Midbrain (tissue), 1 donor: ENCODE results near the gene RFNG.

Source experiments
- DNase-seq: peaks from one replicate; lab custom pipeline; 2025; lab: John Stamatoyannopoulos, UW

RFNG gene

DNA sequence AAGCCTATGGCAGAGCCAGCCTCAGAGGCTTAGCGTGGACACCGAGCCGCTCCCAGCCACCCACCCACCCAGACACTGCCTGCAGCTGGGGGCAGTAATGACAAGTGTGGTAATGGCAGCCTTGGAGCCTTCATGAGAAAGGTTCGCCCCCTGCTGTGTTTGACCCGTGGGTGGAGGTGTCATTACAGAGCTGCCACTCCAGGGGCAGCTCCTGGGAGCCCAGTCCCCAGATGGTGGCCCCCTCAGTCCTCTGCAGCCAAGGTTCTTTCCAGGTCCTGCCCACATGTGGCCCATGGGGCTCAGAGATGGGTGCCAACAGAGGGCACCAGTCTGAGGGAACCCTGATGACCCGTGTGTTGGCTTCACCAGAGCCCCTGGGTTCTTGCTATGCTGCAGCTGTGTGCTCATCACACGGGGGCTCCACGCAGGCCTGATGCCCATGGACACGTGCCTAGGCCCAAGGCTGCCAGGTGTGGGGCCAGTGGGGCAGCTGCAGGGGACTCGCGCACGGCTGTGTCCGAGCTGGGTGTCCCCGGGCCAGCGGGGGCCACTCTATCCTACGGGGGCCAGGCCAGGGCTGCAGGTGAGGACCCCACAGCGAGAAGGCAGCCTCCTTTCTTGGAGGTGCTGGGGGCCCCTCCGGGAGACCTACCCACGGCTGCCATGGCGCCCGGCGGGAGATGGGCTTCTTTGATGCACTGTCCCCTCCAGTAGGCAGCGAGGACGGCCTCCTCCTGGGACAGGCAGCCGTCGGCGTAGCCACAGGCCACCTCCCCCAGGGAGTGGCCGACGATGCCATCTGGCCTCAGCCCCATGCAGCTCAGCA lies 38.3 kb upstream of the RFNG start:
- DNase-seq, result no peak

DNA sequence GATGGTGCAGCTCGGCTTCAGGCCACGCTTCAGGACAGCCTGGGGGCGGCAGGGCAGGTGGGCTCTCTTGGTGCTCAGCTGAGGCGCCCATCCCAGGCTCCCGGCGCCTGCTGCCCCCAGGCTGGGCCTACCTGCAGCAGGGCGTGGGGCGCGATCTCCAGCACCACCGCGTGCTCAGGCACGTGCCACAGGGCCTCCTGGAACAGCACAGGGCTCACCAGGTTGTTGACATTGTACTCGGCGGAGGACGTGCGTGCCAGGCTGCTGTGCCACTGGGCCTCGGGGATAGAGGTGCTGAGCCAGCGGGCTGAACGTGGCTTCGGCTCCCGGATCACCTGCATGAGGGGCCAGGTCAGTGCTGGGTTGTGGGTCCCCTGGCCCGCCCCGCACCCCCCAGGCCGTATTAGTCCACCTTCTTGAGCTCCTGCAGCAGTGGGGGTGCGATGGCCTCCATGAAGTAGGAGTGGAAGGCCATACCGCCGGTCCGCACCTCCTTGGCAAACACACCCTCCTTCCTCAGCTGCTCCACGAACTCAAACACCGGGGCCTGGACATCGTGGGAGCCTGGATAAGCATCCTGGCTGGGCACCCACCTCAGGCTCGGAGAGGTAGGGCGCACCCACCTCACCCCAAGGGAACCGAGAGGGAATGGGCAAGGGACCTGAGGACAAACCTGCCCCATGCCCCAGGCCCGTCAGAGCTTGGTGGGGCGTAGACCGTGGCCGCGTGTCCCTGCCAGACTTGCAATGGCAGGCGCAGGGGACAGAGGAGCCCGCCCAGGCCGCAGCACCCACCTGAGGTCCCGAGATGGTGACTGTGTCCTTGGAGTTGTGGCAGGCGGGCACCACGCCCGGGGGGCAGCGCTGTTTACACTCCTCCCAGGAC lies 37.5 kb upstream of the RFNG start:
- DNase-seq, result no peak

DNA sequence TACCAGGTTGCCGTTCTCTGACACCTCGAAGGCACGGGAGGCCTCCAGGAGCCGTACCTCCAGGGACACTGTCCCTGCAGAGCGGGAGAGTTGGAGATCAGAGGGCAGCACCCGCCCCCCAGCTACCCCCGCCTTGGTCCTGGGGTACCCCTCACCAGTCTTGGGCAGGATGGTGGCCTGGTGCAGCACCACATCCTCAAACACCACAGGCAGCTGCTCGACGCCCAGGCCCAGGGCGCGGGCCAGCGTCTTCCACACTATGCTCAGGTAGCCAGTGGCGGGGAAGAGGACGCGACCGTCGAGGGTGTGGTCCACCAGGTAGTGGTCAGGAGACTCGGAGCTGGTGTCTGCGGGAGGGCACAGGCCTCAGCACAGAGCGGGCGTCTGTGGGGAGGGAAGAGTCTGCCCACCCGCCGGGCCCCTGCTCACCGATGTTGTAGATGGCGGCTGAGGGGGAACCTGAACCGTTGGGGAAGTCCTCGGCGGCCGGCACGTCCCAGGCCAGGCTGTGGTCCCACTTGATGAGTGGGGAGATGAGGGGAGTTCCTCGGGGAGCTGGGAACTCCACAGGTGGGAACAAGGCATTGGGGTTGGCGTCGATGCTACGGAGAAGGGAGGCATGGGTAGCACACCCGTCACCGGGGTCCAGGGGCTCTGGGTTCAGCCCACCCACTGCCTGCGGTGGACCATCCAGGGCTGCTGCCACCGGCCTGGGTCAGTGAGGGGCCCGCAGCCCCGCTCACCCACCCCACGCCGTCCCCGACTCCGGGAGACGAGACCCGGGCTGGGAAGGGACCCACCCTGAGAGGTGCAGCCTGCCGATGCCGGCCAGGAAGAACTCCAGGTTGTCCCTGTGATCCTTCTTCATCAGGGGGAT lies 36.6 kb upstream of the RFNG start:
- no peak for DNase-seq

DNA sequence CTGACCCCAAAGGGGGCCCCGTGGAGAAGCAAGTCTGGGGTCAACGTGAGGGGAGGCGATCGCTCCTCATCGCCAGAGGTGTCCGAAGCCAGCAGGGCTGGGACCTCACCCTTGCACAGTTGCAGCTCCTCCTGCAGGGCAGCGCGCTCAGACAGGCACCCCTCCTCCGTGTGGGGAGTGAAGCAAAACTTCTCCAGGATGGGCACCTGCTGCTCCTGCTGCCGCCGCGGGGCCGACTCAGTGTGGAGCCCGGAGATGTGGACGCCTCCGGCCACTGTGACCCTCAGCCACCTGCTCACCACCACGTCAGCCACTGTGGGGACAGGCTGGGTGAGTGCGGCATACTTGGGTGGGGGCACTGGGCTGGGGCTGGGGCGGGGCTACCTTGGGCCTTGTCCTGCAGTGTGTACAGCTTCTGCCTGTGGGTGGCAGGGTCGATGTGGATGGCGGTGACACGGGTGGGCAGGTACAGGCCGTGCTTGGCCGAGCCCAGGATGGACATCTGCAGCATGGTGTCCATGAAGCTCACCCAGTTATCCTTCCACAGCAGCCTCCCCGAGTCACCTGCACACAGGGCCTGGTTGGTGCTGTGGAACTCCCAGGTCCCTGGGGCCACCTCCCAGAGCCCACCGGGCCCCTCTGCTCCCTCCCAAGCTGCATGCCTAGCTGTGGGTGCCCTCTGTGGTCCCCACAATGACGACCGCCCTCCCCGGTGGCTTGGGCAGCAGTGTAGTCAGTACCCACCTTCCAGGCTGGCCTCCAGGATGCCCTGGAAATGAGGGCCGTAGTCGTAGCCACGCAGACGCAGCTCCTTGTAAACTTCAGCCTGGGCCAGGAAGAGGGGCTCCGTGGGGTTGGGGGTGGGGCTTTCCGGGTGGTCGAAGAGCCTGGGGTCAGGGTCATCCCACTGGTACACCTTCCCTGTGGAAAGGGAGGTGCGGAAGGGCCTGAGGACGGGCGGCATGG lies 35.6 kb upstream of the RFNG start:
- no peak for DNase-seq

DNA sequence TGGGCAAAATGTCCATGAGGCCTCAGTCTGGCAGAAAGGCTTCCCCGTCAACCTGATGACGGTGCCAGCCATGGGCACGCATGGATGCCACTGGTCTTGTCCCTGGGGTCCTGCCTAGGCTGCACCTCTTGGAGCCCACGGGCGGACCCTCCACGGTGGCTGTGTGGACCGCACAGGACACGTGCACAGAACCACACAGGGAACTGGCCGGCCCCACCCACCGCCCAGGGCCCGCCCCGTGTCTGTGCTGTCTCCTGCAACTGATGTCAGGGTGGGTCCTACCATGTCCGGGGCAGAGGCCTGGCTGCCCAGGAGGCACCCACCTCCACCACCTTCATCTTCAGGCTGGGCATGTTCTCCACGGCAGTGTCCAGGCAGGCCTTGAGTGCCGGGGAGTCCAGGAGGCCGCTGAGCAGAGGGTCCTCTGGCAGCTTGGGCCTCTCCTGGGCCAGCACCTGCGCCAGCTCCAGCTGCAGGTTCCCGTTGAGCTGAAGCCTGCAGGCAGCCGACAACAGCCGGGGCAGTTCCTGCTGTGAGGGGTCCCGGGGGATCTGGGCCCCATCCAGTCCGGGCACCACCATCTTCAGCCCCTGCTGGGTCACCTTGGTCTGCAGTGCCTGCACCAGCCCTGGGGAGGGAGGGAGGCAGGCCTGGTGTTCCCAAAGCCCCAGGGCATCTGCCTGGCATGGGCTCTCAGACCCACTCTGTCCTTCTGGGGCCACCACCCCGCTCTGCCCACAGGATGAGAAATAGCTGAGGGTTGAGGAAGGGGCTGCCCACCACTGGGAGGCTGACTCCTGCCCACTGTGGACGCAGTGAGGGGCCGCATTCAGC lies 34.5 kb upstream of the RFNG start:
- no peak for DNase-seq

DNA sequence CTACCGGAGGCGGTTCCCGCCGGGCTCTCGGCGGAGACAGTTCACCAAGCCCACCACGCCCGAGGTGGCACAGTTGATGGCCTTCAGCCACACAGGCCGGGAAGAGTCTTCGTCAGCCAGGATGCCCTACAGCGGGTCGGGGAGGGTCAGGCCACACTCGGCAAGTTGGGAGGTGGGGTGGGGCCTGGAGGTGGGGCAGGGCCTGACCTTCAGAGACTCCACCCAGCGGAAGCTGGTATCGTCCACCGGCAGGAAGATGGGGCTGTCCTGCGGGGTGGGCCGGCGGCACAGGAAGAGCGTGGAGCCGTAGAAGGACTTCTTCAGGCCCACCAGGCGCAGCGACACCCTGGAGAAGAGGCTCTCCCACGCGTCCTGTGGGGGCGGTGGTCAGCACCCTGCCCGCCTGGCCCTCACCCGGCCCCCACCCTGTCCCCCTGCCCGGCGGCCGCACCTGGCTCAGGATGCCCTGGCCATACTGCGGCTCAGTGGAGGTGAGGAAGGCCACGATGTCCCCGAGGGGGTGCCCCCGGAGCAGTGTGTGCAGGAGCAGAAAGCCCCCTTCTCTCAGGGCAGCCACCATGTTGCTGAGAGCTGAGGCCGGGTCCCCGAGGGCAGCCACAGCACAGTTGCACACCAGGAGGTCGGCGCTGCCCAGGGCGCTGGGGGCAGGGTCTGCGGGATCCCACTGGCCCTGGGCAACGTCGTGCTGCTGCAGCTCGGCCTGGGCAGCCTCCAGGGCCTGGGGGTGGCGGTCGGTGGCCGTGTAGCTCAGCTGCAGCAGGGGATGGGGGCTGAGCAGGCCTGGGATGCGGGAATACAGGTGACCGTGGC lies 33.6 kb upstream of the RFNG start:
- no peak for DNase-seq

DNA sequence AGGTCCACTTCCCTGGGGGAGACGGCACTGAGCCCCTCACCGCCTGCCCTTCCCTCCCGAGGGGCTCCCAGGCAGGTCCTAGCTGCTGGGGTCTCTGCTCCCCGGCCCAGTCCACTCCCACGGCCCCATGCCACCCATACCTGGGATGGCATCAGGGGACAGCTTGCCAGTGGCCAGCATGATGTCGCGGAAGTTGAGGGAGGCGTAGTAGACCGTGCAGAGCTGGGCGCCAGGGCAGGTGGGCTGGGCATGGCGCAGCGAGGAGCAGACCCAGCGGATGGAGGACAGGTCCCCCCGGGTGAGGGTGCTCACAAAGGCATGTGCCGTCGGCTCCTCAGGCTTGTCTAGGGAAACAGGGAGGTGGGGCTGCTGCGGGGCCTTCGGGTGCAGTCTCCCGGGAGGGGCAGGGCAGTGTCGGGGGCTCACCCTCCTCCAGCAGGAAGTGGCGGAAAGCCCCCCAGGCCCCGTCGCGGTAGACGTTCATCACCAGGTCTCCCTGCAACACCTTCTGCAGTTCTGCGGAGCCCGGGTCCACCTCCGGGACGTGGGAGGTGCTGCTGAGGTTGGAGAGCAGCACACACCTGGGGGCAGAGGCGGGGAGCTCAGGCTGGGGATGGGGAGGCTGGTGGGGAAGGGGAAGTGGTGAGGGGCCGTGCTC lies 32.9 kb upstream of the RFNG start:
- DNase-seq, result no peak

DNA sequence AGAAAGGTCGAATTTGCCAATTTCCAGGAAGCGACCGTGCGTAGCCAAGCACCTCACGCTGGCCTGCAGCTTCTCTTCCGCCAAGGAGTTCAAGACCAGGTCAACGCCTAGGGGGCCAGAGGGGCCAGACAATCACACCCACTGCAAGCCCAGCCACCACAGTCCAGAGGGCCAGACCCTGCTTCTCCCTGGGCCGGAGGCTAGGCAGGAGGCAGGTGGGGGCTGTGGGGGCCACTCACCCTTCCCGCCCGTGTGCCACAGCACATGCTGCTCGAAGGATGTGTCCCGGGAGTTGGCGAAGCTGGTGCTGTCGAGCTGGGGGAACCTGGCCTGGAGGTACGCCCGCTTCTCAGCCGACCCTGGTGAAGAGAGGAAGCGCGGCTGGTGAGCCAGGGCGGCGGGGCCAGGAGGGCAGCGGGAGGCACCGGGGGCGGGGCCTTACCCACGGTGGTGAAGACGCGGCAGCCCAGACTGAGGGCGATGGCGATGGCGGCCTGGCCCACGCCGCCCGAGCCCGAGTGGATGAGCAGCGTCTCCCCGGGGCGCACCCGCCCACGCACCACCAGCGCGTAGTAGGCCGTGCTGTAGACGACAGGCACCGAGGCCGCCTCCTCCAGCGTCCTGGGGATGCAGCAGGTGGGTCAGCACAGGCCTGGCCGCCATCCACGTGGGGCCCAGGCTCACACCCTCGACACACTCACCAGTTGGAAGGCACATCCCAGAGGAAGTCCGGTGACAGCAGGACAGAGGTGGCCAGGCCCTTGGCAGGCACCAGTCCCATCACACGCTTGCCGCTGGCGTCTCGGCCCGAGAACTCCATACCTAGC lies 32.1 kb upstream of the RFNG start:
- DNase-seq, result no peak

DNA sequence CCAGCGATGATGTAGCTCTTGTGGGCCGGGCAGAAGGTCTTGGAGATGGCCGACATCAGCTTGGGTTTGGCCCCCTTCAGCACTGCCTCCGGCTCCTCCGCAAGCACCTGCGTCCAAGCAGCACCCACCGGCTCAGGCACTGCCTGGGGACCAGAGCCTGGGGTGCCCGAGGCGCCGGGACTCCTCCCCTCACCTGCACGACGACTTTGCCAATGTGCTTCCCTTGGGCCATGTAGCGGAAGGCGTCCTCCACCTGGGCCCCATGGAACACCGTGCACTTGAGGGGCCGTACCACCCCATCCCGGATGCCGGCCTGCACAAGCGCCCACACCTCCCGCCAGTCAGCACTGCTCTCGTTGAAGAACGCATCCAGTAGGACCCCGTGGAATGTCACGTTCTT lies 31.4 kb upstream of the RFNG start:
- no peak for DNase-seq

DNA sequence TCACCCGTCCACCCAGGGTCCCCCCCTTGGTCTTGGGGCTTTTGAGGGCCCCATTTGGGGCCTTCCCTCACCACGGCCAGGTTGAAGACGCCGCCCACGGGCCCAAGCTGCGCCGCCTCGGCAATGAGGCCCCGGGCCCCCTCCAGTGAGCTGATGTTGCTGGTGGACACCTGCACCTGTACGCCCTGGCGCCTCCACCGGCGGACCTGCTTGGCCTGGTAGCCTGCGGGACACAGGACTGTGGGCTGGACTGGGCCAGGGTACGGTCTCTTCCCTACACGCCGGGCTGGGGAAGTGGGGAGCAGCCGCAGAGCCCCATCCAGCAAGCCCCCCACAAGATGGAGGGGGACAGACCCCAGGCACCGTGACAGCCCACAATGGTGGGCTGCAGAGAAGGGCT lies 30.8 kb upstream of the RFNG start:
- no peak for DNase-seq

DNA sequence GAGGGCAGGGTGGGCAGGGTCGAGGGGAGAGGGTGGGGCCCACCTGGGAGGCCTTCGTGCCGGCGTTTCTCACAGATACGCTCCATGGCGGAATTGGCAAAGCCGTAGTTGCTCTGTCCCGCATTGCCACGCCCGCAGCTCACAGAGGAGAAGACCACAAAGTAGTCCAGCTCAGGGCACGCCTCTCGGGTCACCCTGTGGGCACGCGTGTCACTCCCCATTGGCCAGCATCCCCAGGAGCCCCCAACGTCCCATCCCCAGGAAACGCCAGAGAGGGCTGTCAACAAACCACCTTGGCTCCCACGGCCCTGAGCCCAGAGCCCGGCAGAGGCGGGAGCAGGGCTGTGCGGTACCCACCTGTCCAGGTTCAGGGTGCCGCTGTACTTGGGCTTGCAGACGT lies 30.4 kb upstream of the RFNG start:
- no peak for DNase-seq

DNA sequence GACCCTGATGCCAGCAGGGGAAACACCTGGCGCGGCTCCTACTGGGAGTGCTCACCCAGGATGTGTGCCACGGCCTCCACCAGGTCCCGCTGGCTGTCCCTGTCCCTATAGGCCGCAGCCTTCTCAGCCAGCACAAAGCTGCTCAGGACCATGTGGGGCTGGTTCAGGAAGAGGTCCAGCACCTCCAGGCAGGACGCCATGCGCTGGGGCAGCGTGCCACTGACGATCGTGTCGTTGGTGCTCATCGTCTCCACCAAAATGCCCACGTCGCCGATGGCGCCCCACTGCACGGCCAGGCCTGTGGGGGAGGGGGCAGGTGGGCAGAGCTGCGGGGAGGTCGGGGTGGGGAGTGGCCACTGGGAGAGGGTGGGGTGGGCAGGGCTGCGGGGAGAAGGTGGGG lies 29.9 kb upstream of the RFNG start:
- no peak for DNase-seq

DNA sequence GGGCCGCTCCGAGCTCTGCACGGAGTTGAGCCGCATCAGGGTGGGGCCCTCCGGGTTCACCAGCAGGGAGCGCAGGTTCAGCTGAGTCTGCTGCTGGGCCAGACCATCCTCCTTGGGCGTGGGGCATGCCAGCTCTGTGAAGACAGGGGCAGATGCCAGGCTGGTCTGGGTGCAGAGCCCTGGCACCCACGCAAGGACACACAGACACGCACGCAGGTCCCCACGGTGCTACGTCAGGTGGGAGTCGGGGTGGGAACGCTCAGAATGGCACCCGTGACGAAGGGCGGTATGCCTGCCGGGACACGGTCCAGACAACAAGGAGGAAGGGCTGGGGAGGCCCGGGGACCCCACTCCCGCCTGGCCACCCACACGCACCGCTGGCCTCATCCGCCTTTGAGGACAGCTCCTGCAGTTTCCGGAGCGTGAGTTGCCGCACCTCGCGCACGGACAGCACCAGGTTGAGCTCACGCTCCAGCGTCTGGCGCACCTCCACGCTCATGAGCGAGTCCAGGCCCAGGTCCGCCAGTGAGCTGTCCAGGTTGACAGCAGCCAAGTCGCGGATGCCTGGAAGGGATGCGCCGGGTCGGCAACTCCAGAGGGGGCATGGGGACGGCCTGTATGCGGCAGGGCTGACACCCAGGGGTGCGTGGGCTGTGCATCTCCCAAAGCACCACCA lies 29.3 kb upstream of the RFNG start:
- no peak for DNase-seq

DNA sequence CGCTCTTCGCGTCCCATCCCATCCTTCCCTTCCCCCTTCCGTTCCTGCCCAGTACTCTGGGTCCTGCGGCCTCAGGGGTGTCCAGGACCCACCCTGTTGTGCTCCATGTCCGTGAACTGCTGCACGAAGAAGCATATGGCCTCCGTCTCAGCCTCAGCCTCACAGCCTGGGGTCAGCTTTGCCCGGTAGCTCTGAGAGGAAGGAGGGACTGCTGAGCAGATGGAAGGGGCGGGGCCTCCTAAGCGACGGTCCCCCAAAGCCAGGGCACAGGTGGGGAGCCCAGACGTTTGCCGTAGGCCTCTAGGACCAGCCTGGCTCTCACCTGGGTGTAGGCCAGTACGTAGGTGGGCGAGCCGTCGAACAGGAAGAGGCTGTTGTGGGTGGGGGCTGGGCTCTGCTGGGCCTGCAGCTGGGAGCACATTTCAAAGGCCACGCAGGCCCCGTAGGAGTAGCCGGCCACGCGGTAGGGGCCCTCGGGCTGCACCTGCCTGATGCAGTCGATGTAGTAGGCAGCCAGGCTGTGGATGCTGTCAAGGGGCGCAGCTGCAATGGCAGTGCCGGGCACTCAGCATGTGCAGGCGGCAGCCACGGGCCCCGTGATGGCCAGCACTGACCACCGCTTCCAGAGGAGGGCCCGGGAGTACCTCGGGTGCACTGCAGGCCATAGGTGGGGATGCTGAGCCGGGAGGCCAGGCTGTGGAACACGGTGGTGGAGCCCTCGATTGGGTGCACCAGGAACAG lies 28.6 kb upstream of the RFNG start:
- no peak for DNase-seq

DNA sequence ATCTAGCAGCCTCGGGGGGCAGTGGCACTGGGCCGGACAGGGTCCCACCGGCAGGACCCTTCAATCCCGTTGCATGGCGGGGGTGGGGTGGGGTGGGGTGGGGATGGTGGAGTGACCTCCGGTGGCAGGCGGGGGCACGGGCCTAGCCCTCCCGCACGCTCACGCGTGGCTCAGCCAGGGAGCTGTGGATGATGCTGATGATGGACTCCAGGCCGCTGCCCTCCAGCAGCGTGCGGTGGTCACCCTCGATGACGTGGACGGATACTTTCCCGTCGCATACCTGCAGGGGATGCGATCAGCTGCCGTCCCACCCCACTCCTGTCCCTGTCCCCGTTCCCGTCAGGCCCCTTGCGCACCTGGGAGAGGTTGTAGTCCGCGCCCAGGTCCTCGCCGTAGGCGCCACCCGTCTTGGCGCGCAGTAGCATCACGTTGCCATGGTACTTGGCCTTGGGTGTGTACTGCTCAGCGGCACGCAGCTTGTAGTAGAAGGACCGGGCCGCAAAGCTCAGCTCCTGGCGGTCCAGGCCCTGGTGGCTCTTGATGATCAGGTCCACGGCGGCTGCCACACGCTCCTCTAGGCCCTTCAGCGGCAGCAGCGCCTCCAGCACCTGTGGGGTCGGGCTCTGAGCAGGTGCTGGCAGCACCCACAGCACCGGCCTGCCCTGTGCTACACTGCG lies 27.5 kb upstream of the RFNG start:
- no peak for DNase-seq

DNA sequence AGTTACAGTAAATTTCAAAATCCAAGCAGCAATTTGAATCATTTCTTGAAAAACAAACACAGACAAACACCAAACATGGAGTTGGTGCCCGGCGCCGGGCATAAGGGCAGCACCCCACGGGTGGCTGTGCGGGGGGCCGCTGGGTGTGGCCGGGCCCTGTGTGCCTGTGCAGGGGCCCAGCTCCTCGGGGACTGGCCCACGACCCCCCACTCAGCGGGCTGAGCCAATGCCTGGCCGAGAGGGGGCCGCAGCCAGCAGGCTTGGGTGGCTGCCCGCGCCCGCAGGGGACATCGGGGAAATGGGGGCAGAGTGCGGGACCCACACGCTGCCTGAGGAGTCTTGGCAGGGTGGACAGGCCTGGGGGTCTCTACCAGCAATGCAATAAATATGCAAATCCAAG lies 26.8 kb upstream of the RFNG start:
- no peak for DNase-seq
